HFF-Myc (cell line): ENCODE data around the gene B4GALT6.

ENCODE experiments used
- DNase-seq: peaks from one replicate; pipeline ENCODE4 v3.0.0-alpha.2; 2011; ENCODE audit warnings: low read depth; ENCODE audit errors: extremely low read depth
- H3K4me3 ChIP-seq: replicated peaks from 2 replicates; pipeline ENCODE4 v1.5.1; 2011; ENCODE audit warnings: low read depth, mild to moderate bottlenecking, control low read depth, low read length
- CTCF ChIP-seq: IDR thresholded peaks from 2 replicates; pipeline ENCODE4 v1.5.1; 2012; ENCODE audit warnings: mild to moderate bottlenecking, low read depth, low read length, control low read depth; ENCODE audit errors: missing control alignments

The B4GALT6 gene

GRCh38 chr18:31591113-31591512 lies 93.3 kb downstream of the B4GALT6 start:
- no peak overlapping the region for H3K4me3 ChIP-seq
- TF ChIP-seq CTCF: no peak
- no peak for DNase-seq

GRCh38 chr18:31590570-31590969 lies 93.8 kb downstream of the B4GALT6 start:
- H3K4me3 ChIP-seq: no peak overlapping the region
- no peak for DNase-seq
- TF ChIP-seq CTCF: no peak

GRCh38 chr18:31587529-31587928 lies 96.9 kb downstream of the B4GALT6 start:
- DNase-seq: no peak
- H3K4me3 ChIP-seq: no peak overlapping the region
- TF ChIP-seq CTCF: no peak

GRCh38 chr18:31586616-31587015 lies 97.8 kb downstream of the B4GALT6 start:
- no peak overlapping the region for H3K4me3 ChIP-seq
- no peak for DNase-seq
- TF ChIP-seq CTCF: no peak

GRCh38 chr18:31585991-31586390 lies 98.4 kb downstream of the B4GALT6 start:
- DNase-seq: no peak
- no peak overlapping the region for H3K4me3 ChIP-seq
- TF ChIP-seq CTCF: no peak

GRCh38 chr18:31583185-31583854 lies 101.1 kb downstream of the B4GALT6 start:
- no peak for TF ChIP-seq CTCF
- no peak for DNase-seq
- no peak overlapping the region for H3K4me3 ChIP-seq

- DNase-seq: no peak
- no peak for TF ChIP-seq CTCF
- H3K4me3 ChIP-seq: no peak overlapping the region
Measured at GRCh38 chr18:31581498-31582197, 102.7 kb downstream of the B4GALT6 start.
